Neuronal stem cell (in vitro differentiated cells): ENCODE data around the gene RGS12.

Source experiments
- DNase-seq: peaks from one replicate; pipeline ENCODE4 v3.0.0-alpha.2; 2013; ENCODE audit warnings: low spot score
- H2AFZ ChIP-seq: one replicate; pipeline ENCODE4 v1.6.1; 2013; ENCODE audit warnings: mild to moderate bottlenecking, low read length, inconsistent platforms
- H2AK5ac ChIP-seq: 2 replicates; pipeline ENCODE4 v1.6.1; 2013; ENCODE audit warnings: low read depth, mild to moderate bottlenecking, inconsistent platforms, low read length, moderate library complexity, mixed read lengths
- H2BK120ac ChIP-seq: 2 replicates; pipeline ENCODE4 v1.6.1; 2013; ENCODE audit warnings: low read depth, mild to moderate bottlenecking, inconsistent platforms, low read length, moderate library complexity, mixed read lengths
- H2BK12ac ChIP-seq: one replicate; pipeline ENCODE4 v1.6.1; 2013; ENCODE audit warnings: low read length, inconsistent platforms
- H2BK15ac ChIP-seq: 2 replicates; pipeline ENCODE4 v1.6.1; 2013; ENCODE audit warnings: mild to moderate bottlenecking, low read length, inconsistent platforms, mixed read lengths
- H2BK5ac ChIP-seq: one replicate; pipeline ENCODE4 v1.6.1; 2013; ENCODE audit warnings: inconsistent platforms, mild to moderate bottlenecking, low read length, moderate library complexity
- H3K14ac ChIP-seq: one replicate; pipeline ENCODE4 v1.6.1; 2013; ENCODE audit warnings: low read length, inconsistent platforms
- H3K18ac ChIP-seq: 2 replicates; pipeline ENCODE4 v1.6.1; 2013; ENCODE audit warnings: low read length, inconsistent platforms
- H3K23ac ChIP-seq: 2 replicates; pipeline ENCODE4 v1.6.1; 2013; ENCODE audit warnings: low read depth, mild to moderate bottlenecking, mixed read lengths, low read length, inconsistent platforms; ENCODE audit not compliant: poor library complexity
- H3K27ac ChIP-seq: replicated peaks from 3 replicates; pipeline ENCODE4 v1.5.1; 2013; ENCODE audit warnings: low read length, inconsistent platforms
- H3K27me3 ChIP-seq, 3 experiments: 2 replicates each; pipeline ENCODE4 v1.6.1; 2013; ENCODE audit warnings: low read length in 3 of 3, mild to moderate bottlenecking in 2 of 3, inconsistent platforms in 1 of 3, low read depth in 1 of 3, mixed read lengths in 1 of 3, moderate library complexity in 1 of 3; ENCODE audit not compliant: control insufficient read depth in 3 of 3, insufficient read depth in 3 of 3
- H3K36me3 ChIP-seq, 2 donors: replicated peaks in 1 of 2; 2 replicates each; pipeline ENCODE4 v1.6.1; 2013; ENCODE audit warnings: low read length in 2 of 2; ENCODE audit not compliant: control insufficient read depth in 2 of 2, insufficient read depth in 2 of 2
- H3K4ac ChIP-seq: 2 replicates; pipeline ENCODE4 v1.6.1; 2013; ENCODE audit warnings: inconsistent platforms, mild to moderate bottlenecking, low read length, moderate library complexity
- H3K4me1 ChIP-seq, 2 donors: 1 replicate in 1 of 2; 2 replicates in 1 of 2; pipeline ENCODE4 v1.6.1; 2013; ENCODE audit warnings: low read length in 2 of 2, low read depth in 1 of 2; ENCODE audit not compliant: control insufficient read depth in 2 of 2, insufficient read depth in 1 of 2
- H3K4me2 ChIP-seq: one replicate; pipeline ENCODE4 v1.6.1; 2013; ENCODE audit warnings: mild to moderate bottlenecking, low read length, inconsistent platforms; ENCODE audit not compliant: insufficient read depth, poor library complexity, severe bottlenecking
- H3K4me3 ChIP-seq, 2 donors: 2 replicates each; pipeline ENCODE4 v1.5.1; 2013; ENCODE audit warnings: low read length in 2 of 2, mild to moderate bottlenecking in 2 of 2, inconsistent platforms in 1 of 2, moderate library complexity in 1 of 2
- H3K79me1 ChIP-seq: one replicate; pipeline ENCODE4 v1.6.1; 2013; ENCODE audit warnings: low read depth, mild to moderate bottlenecking, inconsistent platforms, low read length, moderate library complexity
- H3K9ac ChIP-seq: one replicate; pipeline ENCODE4 v1.6.1; 2013; ENCODE audit warnings: mild to moderate bottlenecking, low read depth, low read length, inconsistent platforms; ENCODE audit not compliant: poor library complexity
- H3K9me3 ChIP-seq, 2 donors: replicated peaks in 1 of 2; 2 replicates each; pipeline versions ENCODE3 to v1.6.1; 2013; ENCODE audit warnings: low read length in 2 of 2, mild to moderate bottlenecking in 2 of 2, inconsistent platforms in 1 of 2, low read depth in 1 of 2, mixed read lengths in 1 of 2, moderate library complexity in 1 of 2; ENCODE audit not compliant: control insufficient read depth in 2 of 2, insufficient read depth in 1 of 2
- H4K8ac ChIP-seq: one replicate; pipeline ENCODE4 v1.6.1; 2013; ENCODE audit warnings: low read depth, mild to moderate bottlenecking, inconsistent platforms, low read length, moderate library complexity
- H4K91ac ChIP-seq: one replicate; pipeline ENCODE4 v1.6.1; 2013; ENCODE audit warnings: low read length, low read depth, mild to moderate bottlenecking, inconsistent platforms; ENCODE audit not compliant: poor library complexity
- WGBS, 2 donors: extraction: QIAGEN DNeasy Blood & Tissue Kit; methylation state at CpG; one replicate each; pipeline ENCODE4 v1.1.7; 2013; ENCODE audit warnings: missing lambda C conversion rate in 2 of 2, mixed read lengths in 1 of 2; ENCODE audit not compliant: insufficient read length in 2 of 2, insufficient replicate concordance in 1 of 2; ENCODE audit errors: extremely low coverage in 2 of 2; 5-methylcytosine and 5-hydroxymethylcytosine counted together

The RGS12 gene

DNA sequence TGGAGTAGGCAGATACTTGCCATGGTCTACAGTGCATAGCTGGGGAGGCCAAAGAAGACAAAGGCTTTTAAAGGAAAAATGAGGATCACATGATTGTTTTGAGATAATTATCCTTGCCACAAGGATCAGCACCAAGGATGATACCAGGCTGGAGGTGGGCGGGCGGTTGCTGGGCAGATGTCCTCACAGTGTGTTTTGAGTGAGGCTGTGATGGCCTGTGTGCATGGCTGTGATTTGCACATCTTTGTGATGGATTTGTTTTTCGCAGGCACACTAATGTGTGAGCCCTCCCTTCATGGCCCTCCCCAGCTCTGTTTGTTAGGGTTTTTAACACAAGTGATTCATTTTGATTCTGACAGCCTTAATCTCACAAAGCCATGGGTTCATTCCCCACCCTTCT lies 46.8 kb downstream of the RGS12 start:
- Histone ChIP-seq H3K27ac (no peak overlapping the region), H3K14ac (no peak overlapping the region), H2BK5ac (no peak overlapping the region), H3K4ac (no peak overlapping the region), H3K4me3 (no peak overlapping the region), H3K9me3 (peaks cover 0 to 13% of the 10 kb centered on the region in 2 donors), H2BK15ac (no peak overlapping the region), H3K18ac (no peak overlapping the region), H3K4me2 (no peak overlapping the region), H2AFZ (no peak overlapping the region), H2BK12ac (no peak overlapping the region), H2BK120ac (no peak overlapping the region), H3K27me3 (no peaks in the 10 kb centered on the region), H3K23ac (no peak overlapping the region), H3K9ac (no peak overlapping the region), H2AK5ac (no peak overlapping the region), H4K91ac (no peak overlapping the region), H3K36me3 (peaks cover 3 to 30% of the 10 kb centered on the region in 2 donors), H3K79me1 (peaks cover 2% of the 10 kb centered on the region), H4K8ac (no peak overlapping the region), H3K4me1 (peaks cover 7 to 10% of the 10 kb centered on the region in 2 donors)
- WGBS, 2 donors = no CpG with 5 or more reads among the region's 3 CpGs
- no peak for DNase-seq

DNA sequence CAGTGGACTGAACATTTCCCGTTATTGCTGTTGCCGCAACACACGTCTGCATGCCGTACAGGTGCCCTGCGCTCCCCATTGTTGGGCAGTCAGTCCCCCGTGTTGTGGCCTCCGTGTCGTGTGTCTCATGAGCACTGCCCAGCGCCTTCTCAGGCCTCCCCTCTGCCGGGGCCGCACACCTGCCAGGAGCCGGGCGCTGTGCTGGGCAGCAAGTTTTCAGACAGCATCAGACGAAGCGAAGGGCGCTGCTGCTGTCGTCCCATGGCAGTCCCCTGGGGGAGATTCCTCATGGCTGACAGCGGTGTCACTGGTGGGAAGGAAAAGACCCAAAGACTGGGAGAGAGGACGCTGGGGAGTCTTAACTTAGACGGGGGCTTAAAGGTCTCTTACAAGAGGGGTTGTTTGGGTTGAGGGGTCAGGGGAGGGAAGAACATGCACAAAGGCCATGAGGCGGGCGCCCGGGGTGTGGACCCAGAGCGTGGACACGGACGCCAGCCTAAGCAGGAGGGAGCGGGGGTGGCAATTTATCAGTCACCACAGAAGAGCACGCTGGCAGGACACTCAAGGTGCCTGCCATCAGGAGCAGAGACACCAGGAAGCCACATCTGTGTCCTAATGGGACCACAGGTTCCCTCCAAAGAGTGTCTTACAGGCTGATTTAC lies 47.3 kb downstream of the RGS12 start:
- no peak for DNase-seq
- peak overlapping the region; percentile 43 for H2AK5ac ChIP-seq
- no peak overlapping the region for H3K27ac ChIP-seq
- peak overlapping the region; percentile 7 for H3K18ac ChIP-seq
- H3K9me3 ChIP-seq = peaks cover 0 to 13% of the 10 kb centered on the region in 2 donors
- no peak overlapping the region for H2AFZ ChIP-seq
- no peak overlapping the region for H4K91ac ChIP-seq
- peaks cover 3 to 30% of the 10 kb centered on the region in 2 donors for H3K36me3 ChIP-seq
- H3K23ac ChIP-seq = peak overlapping the region; percentile 34
- peak overlapping the region; percentile 47 for H3K9ac ChIP-seq
- H3K4me1 ChIP-seq = peaks cover 7 to 10% of the 10 kb centered on the region in 2 donors
- H2BK120ac ChIP-seq = no peak overlapping the region
- no peak overlapping the region for H3K14ac ChIP-seq
- H3K4me2 ChIP-seq = no peak overlapping the region
- no peak overlapping the region for H2BK12ac ChIP-seq
- no peak overlapping the region for H4K8ac ChIP-seq
- no peak overlapping the region for H3K4ac ChIP-seq
- H2BK5ac ChIP-seq = no peak overlapping the region
- no peak overlapping the region for H3K4me3 ChIP-seq
- no peaks in the 10 kb centered on the region for H3K27me3 ChIP-seq
- WGBS, 2 donors = no CpG with 5 or more reads among the region's 28 CpGs
- peaks cover 2% of the 10 kb centered on the region for H3K79me1 ChIP-seq
- no peak overlapping the region for H2BK15ac ChIP-seq

DNA sequence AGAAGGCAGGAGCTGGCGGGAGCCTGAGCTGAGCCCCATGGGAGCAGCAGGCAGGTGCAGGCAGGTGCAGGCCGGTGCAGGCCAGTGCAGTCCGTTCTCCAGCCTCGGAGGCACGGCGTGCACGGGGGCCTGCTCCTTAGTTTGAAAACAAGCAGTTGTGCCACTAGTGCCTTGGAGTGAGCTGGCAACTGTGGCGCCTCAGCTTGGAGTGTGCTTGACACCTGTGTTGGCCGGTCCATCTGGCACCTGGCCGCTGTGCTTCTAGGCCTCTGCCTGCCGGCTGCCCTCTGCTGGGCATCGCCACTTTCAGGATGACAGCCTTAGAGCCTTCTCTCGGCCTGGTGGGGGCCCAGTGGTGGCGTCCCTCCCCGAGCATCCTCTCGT lies 47.9 kb downstream of the RGS12 start:
- Histone ChIP-seq H3K4ac (no peak overlapping the region), H3K18ac (peak overlapping the region; percentile 7), H2AK5ac (peak overlapping the region; percentile 33), H2BK12ac (peak overlapping the region; percentile 63), H4K8ac (no peak overlapping the region), H2AFZ (no peak overlapping the region), H3K27ac (no peak overlapping the region), H2BK15ac (no peak overlapping the region), H3K23ac (no peak overlapping the region), H3K9ac (peak overlapping the region; percentile 47), H2BK120ac (no peak overlapping the region), H3K36me3 (peaks cover 3 to 30% of the 10 kb centered on the region in 2 donors), H3K79me1 (peaks cover 2% of the 10 kb centered on the region), H3K4me1 (peaks cover 4 to 8% of the 10 kb centered on the region in 2 donors), H3K14ac (peak overlapping the region; percentile 1), H3K4me2 (no peak overlapping the region), H3K9me3 (peaks cover 0 to 13% of the 10 kb centered on the region in 2 donors), H3K4me3 (no peak overlapping the region), H4K91ac (no peak overlapping the region), H2BK5ac (no peak overlapping the region), H3K27me3 (no peaks in the 10 kb centered on the region)
- no peak for DNase-seq
- WGBS, 2 donors = no CpG with 5 or more reads among the region's 16 CpGs

DNA sequence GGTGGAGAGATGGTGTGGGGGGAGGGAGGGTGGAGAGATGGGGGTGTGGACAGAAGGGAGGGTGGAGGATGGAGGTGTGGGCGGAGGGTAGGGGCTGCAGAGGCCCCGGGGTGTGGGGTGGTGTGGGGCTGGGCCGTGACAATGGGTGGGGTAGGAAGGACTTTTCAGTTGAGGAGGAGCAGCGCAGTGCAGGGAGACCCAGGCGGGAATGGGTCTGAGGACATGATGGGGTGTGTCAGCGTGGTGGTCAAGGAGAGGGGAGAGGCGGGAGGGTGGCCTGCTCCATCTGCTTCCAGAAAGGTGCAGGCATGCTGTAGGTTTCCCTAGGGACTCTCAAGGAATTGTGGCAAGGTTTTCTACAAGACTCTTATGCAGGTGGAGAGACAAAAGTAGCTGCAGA lies 48.9 kb downstream of the RGS12 start:
- no peak overlapping the region for H2AFZ ChIP-seq
- no peak overlapping the region for H3K4me3 ChIP-seq
- H3K9ac ChIP-seq = no peak overlapping the region
- no peak overlapping the region for H4K8ac ChIP-seq
- H2BK120ac ChIP-seq = no peak overlapping the region
- no peak overlapping the region for H3K23ac ChIP-seq
- H2BK12ac ChIP-seq = no peak overlapping the region
- no peak overlapping the region for H2BK5ac ChIP-seq
- peaks cover 3 to 25% of the 10 kb centered on the region in 2 donors for H3K36me3 ChIP-seq
- peaks cover 0 to 8% of the 10 kb centered on the region in 2 donors for H3K9me3 ChIP-seq
- H3K4me1 ChIP-seq = peaks cover 4 to 8% of the 10 kb centered on the region in 2 donors
- DNase-seq = no peak
- H3K4me2 ChIP-seq = no peak overlapping the region
- H3K27me3 ChIP-seq = no peaks in the 10 kb centered on the region
- no peak overlapping the region for H2BK15ac ChIP-seq
- no peak overlapping the region for H2AK5ac ChIP-seq
- H4K91ac ChIP-seq = no peak overlapping the region
- H3K4ac ChIP-seq = no peak overlapping the region
- no peak overlapping the region for H3K27ac ChIP-seq
- peak overlapping the region; percentile 12 for H3K14ac ChIP-seq
- no CpG with 5 or more reads among the region's 7 CpGs for WGBS, 2 donors
- H3K79me1 ChIP-seq = peaks cover 2% of the 10 kb centered on the region
- H3K18ac ChIP-seq = no peak overlapping the region
